Neuron (in vitro differentiated cells): ENCODE measurements around the gene SERPINH1.

Source experiments
- H2AFZ ChIP-seq: one replicate; pipeline ENCODE4 v1.6.1; 2013; ENCODE audit warnings: low read depth, mild to moderate bottlenecking, inconsistent platforms, low read length, moderate library complexity
- H3K27me3 ChIP-seq: one replicate; pipeline ENCODE4 v1.6.1; 2013; ENCODE audit warnings: low read length; ENCODE audit not compliant: insufficient read depth
- H3K36me3 ChIP-seq: one replicate; pipeline ENCODE4 v1.6.1; 2013; ENCODE audit warnings: low read length; ENCODE audit not compliant: insufficient read depth
- H3K4me1 ChIP-seq: one replicate; pipeline ENCODE4 v1.6.1; 2013; ENCODE audit warnings: low read length; ENCODE audit not compliant: insufficient read depth
- H3K4me3 ChIP-seq: 2 replicates; pipeline ENCODE4 v1.5.1; 2013; ENCODE audit warnings: mild to moderate bottlenecking, low read length, moderate library complexity
- H3K9me3 ChIP-seq: one replicate; pipeline ENCODE4 v1.6.1; 2013; ENCODE audit warnings: low read length

The SERPINH1 gene

GRCh38 chr11:75562048-75562835 lies at the start of gene SERPINH1:
TSS of gene SERPINH1 (plus strand) at chr11:75562253. CDS start at chr11:75566350, 4,097 bp downstream.
- H2AFZ ChIP-seq, result peak within 1 kb of the TSS; percentile 39

GRCh38 chr11:75513250-75513649 lies 48.8 kb upstream of the SERPINH1 start:
- peaks cover 12% of the 10 kb centered on the region for H3K27me3 ChIP-seq
- no peak overlapping the region for H3K4me3 ChIP-seq
- no peak overlapping the region for H2AFZ ChIP-seq
- H3K4me1 ChIP-seq, result peaks cover 5% of the 10 kb centered on the region
- H3K9me3 ChIP-seq, result peaks cover 3% of the 10 kb centered on the region
- H3K36me3 ChIP-seq, result no peaks in the 10 kb centered on the region

More at GRCh38 chr11:75562048-75562835, at the start of gene SERPINH1:
- H3K27me3 ChIP-seq, result no peaks in the 10 kb centered on the region
- H3K4me3 ChIP-seq, result peak within 1 kb of the TSS; percentile 91
- no peaks in the 10 kb centered on the region for H3K9me3 ChIP-seq
- peaks cover 10% of the 10 kb centered on the region for H3K36me3 ChIP-seq
- peaks cover 49% of the 10 kb centered on the region for H3K4me1 ChIP-seq

GRCh38 chr11:75514596-75514995 lies 47.5 kb upstream of the SERPINH1 start:
- no peak overlapping the region for H2AFZ ChIP-seq
- H3K4me1 ChIP-seq, result peaks cover 5% of the 10 kb centered on the region
- H3K27me3 ChIP-seq, result peaks cover 10% of the 10 kb centered on the region
- no peaks in the 10 kb centered on the region for H3K36me3 ChIP-seq
- peaks cover 3% of the 10 kb centered on the region for H3K9me3 ChIP-seq
- H3K4me3 ChIP-seq, result no peak overlapping the region

GRCh38 chr11:75516140-75516539 lies 45.9 kb upstream of the SERPINH1 start:
- Histone ChIP-seq H3K4me1 (peaks cover 5% of the 10 kb centered on the region), H3K4me3 (no peak overlapping the region), H3K9me3 (peaks cover 3% of the 10 kb centered on the region), H2AFZ (no peak overlapping the region), H3K36me3 (no peaks in the 10 kb centered on the region), H3K27me3 (peaks cover 20% of the 10 kb centered on the region)

- Histone ChIP-seq H2AFZ (no peak overlapping the region), H3K4me3 (no peak overlapping the region), H3K4me1 (peaks cover 5% of the 10 kb centered on the region), H3K9me3 (peaks cover 3% of the 10 kb centered on the region), H3K27me3 (peaks cover 18% of the 10 kb centered on the region), H3K36me3 (no peaks in the 10 kb centered on the region)
These were observed 45.2 kb upstream of the SERPINH1 start for GRCh38 chr11:75516886-75517285.

GRCh38 chr11:75518204-75518549 lies 43.9 kb upstream of the SERPINH1 start:
- H3K4me1 ChIP-seq, result no peaks in the 10 kb centered on the region
- no peak overlapping the region for H2AFZ ChIP-seq
- H3K27me3 ChIP-seq, result peaks cover 31% of the 10 kb centered on the region
- H3K9me3 ChIP-seq, result peaks cover 3% of the 10 kb centered on the region
- H3K36me3 ChIP-seq, result no peaks in the 10 kb centered on the region
- no peak overlapping the region for H3K4me3 ChIP-seq

GRCh38 chr11:75518771-75519653 lies 43.0 kb upstream of the SERPINH1 start:
- Histone ChIP-seq H3K27me3 (peaks cover 39% of the 10 kb centered on the region), H3K4me1 (no peaks in the 10 kb centered on the region), H3K4me3 (no peak overlapping the region), H2AFZ (no peak overlapping the region), H3K36me3 (no peaks in the 10 kb centered on the region), H3K9me3 (peaks cover 3% of the 10 kb centered on the region)

- Histone ChIP-seq H3K4me3 (no peak overlapping the region), H3K36me3 (no peaks in the 10 kb centered on the region), H2AFZ (no peak overlapping the region), H3K4me1 (peaks cover 9% of the 10 kb centered on the region), H3K9me3 (peaks cover 3% of the 10 kb centered on the region), H3K27me3 (peaks cover 46% of the 10 kb centered on the region)
These were observed 41.4 kb upstream of the SERPINH1 start for GRCh38 chr11:75520688-75521087.

GRCh38 chr11:75522286-75523044 lies 39.6 kb upstream of the SERPINH1 start:
- Histone ChIP-seq H3K27me3 (peaks cover 43% of the 10 kb centered on the region), H2AFZ (no peak overlapping the region), H3K9me3 (no peaks in the 10 kb centered on the region), H3K36me3 (no peaks in the 10 kb centered on the region), H3K4me3 (no peak overlapping the region), H3K4me1 (peaks cover 9% of the 10 kb centered on the region)

- Histone ChIP-seq H3K9me3 (no peaks in the 10 kb centered on the region), H3K36me3 (no peaks in the 10 kb centered on the region), H3K4me1 (peaks cover 9% of the 10 kb centered on the region), H3K4me3 (no peak overlapping the region), H2AFZ (no peak overlapping the region), H3K27me3 (peaks cover 43% of the 10 kb centered on the region)
These were observed 38.9 kb upstream of the SERPINH1 start for GRCh38 chr11:75523189-75523588.

GRCh38 chr11:75523811-75524664 lies 38.0 kb upstream of the SERPINH1 start:
- Histone ChIP-seq H2AFZ (no peak overlapping the region), H3K9me3 (no peaks in the 10 kb centered on the region), H3K4me1 (peaks cover 9% of the 10 kb centered on the region), H3K4me3 (peak overlapping the region; percentile 45), H3K36me3 (no peaks in the 10 kb centered on the region), H3K27me3 (peaks cover 43% of the 10 kb centered on the region)
